Endothelial cell (in vitro differentiated cells): ENCODE measurements around the gene SP9. TPM values are rescaled to one million over a fixed set of nuclear protein-coding genes. Genes with fewer than 3 reads are reported as not detected.
A peak's percentile ranks its signal among the peaks of the same experiment; 100 is the strongest.

Experiments
- DNase-seq: peaks from one replicate; pipeline ENCODE4 v3.0.0; 2021; ENCODE audit warnings: low spot score
- H3K27ac Mint-ChIP-seq: one replicate; pipeline ENCODE4 v1.8.0; 2021; ENCODE audit warnings: mixed read lengths, inconsistent platforms; ENCODE audit not compliant: unreplicated experiment
- H3K27me3 Mint-ChIP-seq: one replicate; pipeline ENCODE4 v1.8.0; 2021; ENCODE audit warnings: mild to moderate bottlenecking, moderate library complexity, mixed read lengths, inconsistent platforms; ENCODE audit not compliant: unreplicated experiment
- H3K36me3 Mint-ChIP-seq: one replicate; pipeline ENCODE4 v1.8.0; 2021; ENCODE audit warnings: mild to moderate bottlenecking, low read depth, mixed read lengths, inconsistent platforms; ENCODE audit not compliant: unreplicated experiment
- H3K4me1 Mint-ChIP-seq: one replicate; pipeline ENCODE4 v1.8.0; 2021; ENCODE audit warnings: mild to moderate bottlenecking, mixed read lengths, inconsistent platforms; ENCODE audit not compliant: unreplicated experiment
- H3K4me3 Mint-ChIP-seq: one replicate; pipeline ENCODE4 v1.8.0; 2021; ENCODE audit warnings: mild to moderate bottlenecking, mixed read lengths, inconsistent platforms; ENCODE audit not compliant: unreplicated experiment
- H3K9me3 Mint-ChIP-seq: one replicate; pipeline ENCODE4 v1.8.0; 2021; ENCODE audit warnings: mixed read lengths, inconsistent platforms; ENCODE audit not compliant: unreplicated experiment
- total RNA-seq: library from RNA; stranded (reverse); fragmentation: NEBNext Ultra II Directional; extraction: Animal tissue kit (Norgen Biotek cat#: 25700); gene quantifications from one replicate; pipeline ENCODE4 v1.2.1, GENCODE V29; 2021; ENCODE audit not compliant: unreplicated experiment
- TF ChIP-seq, protein P1 (sequence below): fragments of 200-600 bp; sonication (generic); IDR thresholded peaks from one replicate; pipeline ENCODE4 v1.5.0; 2021; ENCODE audit warnings: antibody characterized with exemption; ENCODE audit not compliant: unreplicated experiment

The SP9 gene
- total RNA-seq, 1 donor from 2014 or later: 0.31 TPM

DNA sequence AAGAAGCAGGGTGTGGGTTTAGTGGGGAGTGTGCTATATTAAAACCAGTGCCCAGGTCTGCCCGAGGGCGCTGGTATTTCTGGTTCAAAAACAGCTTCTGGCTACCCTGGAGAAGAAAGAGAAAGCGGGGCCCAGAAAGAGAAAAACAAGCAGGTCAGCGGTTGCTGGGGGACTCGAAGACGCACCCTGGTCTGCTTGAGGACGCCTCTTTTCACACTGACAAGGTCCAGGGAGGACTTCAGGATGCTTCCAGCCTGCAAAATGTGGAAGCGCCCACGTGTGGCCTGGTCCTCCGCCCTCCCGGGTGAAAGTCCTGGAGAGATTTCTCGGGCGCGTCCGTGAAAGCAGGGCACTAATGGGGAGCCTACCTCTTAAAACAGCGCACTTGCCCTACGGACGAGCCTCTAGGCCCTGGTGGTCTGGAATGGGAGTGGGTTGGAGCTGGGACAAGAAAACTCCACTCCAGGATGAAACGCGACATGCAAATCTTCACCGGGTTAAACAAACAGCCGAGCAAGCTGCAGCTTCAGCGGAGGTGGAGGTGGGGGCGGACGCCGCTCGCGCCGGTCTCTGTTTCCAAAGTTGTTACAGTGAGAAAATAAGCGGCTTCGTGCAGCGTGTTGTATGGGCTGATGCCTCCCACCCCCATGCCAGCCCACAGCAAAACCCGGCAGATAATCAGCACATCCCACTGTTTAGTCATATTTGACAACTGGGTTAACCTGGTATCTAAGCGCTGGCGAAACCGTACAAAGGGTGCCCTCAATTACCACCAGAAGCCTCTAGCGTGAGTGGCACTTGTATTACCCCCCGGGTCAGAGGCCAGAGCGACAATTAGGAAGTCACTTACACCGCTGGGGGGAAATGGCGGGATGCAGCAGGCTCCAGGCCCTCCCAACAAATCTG lies 1.1 kb upstream of the SP9 start:
- Mint-ChIP-seq H3K9me3 (no peaks in the 10 kb centered on the region), H3K4me1 (peaks cover 44% of the 10 kb centered on the region), H3K27ac (no peak overlapping the region), H3K36me3 (peaks cover 8% of the 10 kb centered on the region), H3K4me3 (peak overlapping the region; percentile 81), H3K27me3 (peaks cover 32% of the 10 kb centered on the region)
- peak; percentile 23 for DNase-seq
- TF ChIP-seq, protein P1, sequence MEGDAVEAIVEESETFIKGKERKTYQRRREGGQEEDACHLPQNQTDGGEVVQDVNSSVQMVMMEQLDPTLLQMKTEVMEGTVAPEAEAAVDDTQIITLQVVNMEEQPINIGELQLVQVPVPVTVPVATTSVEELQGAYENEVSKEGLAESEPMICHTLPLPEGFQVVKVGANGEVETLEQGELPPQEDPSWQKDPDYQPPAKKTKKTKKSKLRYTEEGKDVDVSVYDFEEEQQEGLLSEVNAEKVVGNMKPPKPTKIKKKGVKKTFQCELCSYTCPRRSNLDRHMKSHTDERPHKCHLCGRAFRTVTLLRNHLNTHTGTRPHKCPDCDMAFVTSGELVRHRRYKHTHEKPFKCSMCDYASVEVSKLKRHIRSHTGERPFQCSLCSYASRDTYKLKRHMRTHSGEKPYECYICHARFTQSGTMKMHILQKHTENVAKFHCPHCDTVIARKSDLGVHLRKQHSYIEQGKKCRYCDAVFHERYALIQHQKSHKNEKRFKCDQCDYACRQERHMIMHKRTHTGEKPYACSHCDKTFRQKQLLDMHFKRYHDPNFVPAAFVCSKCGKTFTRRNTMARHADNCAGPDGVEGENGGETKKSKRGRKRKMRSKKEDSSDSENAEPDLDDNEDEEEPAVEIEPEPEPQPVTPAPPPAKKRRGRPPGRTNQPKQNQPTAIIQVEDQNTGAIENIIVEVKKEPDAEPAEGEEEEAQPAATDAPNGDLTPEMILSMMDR: no peak

DNA sequence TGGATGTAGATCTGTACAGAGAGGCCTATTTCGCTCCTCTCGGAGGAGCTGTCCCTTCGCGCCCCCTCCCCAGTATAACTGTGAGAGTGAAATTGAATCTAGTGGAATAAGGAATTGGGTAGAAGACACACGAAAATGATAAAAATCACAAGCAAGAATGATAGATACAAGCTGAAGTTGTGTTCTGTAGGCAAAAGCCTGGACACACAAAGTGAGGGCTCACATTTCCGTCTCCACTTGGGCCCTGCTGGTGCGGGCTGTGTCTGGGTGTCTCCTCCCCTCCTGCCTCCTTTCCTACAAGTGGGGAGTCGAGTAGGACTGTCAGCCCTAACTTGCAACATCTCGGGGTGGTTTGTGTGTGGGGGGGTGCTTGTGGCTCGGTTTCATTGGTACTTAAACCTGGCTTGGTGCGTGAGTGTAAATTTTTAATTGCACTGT lies 457 bp upstream of the SP9 start:
- no peaks in the 10 kb centered on the region for H3K9me3 Mint-ChIP-seq
- H3K4me3 Mint-ChIP-seq: peak overlapping the region; percentile 81
- no peak for DNase-seq
- H3K36me3 Mint-ChIP-seq: peaks cover 8% of the 10 kb centered on the region
- H3K27me3 Mint-ChIP-seq: peaks cover 30% of the 10 kb centered on the region
- no peak overlapping the region for H3K27ac Mint-ChIP-seq
- TF ChIP-seq, protein P1: no peak
- peaks cover 40% of the 10 kb centered on the region for H3K4me1 Mint-ChIP-seq

DNA sequence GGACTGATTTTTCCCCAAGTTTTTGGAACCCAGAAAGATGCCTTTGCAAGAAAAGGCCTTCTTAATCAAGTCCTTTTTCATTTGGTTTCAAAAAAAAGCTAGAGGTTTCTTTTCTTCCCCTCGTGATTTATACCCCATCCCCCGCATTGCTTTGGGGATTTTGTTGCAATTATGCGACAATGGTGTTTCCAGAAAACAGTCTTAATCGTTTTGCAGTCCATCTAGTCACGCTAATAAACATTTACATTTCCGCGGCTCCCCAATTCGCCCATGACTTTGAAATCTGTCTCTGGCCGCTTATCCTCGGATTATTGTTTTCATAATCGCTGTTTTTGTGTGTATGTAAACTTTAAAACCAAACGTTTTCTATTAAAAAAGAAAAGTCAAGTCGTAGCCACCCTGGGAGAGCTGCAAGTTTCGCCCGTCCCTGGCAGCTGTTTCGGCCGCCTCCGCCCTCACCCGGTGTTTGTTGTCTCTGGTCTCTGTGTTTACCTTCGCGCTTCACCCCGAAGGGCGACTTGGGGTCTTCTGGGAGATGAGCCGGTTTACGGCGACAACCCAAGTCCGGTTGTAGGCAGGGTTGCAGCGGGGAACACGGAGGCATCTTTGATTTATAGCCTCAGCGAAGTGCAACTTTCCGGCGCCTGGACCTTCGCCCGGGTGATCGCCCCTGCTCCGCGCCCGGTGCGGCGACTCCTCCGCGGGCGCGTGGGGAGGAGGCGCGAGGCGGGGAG lies 667 bp downstream of the SP9 start:
- H3K36me3 Mint-ChIP-seq: peaks cover 8% of the 10 kb centered on the region
- peak overlapping the region; percentile 66 for H3K4me3 Mint-ChIP-seq
- DNase-seq: peak; percentile 34
- H3K27me3 Mint-ChIP-seq: peaks cover 31% of the 10 kb centered on the region
- H3K9me3 Mint-ChIP-seq: no peaks in the 10 kb centered on the region
- peaks cover 37% of the 10 kb centered on the region for H3K4me1 Mint-ChIP-seq
- TF ChIP-seq, protein P1: no peak
- no peak overlapping the region for H3K27ac Mint-ChIP-seq

DNA sequence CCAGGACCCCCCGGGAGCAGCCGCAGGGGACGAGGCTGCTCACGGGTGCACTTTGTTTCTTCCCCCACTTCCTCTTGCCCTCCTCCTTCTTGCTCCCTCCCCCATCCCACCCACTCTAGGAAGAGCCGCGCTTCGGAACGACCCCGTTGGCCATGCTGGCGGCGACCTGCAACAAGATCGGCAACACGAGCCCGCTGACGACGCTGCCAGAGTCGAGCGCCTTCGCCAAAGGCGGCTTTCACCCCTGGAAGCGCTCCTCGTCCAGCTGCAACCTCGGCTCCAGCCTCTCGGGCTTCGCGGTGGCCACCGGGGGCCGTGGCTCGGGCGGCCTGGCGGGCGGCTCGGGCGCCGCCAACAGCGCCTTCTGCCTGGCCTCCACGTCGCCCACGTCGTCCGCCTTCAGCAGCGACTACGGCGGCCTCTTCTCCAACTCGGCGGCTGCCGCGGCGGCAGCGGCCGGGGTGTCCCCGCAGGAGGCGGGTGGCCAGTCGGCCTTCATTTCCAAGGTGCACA lies 1.3 kb downstream of the SP9 start:
- no peaks in the 10 kb centered on the region for H3K9me3 Mint-ChIP-seq
- peaks cover 37% of the 10 kb centered on the region for H3K4me1 Mint-ChIP-seq
- no peak overlapping the region for H3K27ac Mint-ChIP-seq
- peak; percentile 48 for DNase-seq
- peaks cover 8% of the 10 kb centered on the region for H3K36me3 Mint-ChIP-seq
- no peak overlapping the region for H3K4me3 Mint-ChIP-seq
- TF ChIP-seq, protein P1: no peak
- peaks cover 29% of the 10 kb centered on the region for H3K27me3 Mint-ChIP-seq
